ENCODE data around the gene DACH1.
"Not testable (repeated sequence)": the region's sequence is repeated elsewhere in the genome, so short reads cannot be mapped to it uniquely, and the experiment has no call there.

DACH1 gene

DNA sequence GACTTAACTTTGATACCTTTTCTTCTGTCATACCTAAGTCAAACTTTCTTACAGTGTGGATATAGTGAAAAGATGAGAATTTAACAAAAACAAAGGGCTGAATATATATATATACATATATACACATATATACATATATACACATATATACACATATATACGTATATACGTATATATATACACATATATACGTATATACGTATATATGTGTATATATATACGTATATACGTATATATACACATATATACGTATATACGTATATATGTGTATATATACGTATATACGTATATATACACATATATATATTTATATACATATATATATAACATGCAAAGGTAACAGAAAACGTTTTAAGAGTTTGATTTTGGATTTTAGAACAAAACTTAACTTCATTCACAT, 88.0 kb downstream of the DACH1 start:
- DNase-seq (ENCODE audit: low read depth in 2 of 2) = not testable (repeated sequence)

DNA sequence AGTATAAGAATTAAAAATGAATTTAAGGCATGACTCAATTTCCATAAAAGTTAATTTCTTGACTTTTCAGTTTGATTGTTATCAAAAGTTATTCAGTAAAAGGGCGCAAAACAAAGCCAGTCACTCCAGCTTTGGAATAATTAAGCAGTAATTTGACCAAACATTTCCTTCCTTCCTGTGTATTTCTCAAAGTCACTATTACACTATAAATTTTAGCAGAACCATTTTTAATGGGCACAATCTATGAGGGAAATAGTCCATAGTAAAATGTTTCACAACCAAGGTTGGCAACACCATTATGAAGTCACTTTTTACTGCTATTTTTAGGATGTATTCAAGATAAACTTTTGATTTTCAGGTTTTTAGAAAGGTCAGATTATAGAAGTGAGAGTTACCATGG, 91.0 kb downstream of the DACH1 start:
- DNase-seq (ENCODE audit: low read depth in 2 of 2) = no peak

DNA sequence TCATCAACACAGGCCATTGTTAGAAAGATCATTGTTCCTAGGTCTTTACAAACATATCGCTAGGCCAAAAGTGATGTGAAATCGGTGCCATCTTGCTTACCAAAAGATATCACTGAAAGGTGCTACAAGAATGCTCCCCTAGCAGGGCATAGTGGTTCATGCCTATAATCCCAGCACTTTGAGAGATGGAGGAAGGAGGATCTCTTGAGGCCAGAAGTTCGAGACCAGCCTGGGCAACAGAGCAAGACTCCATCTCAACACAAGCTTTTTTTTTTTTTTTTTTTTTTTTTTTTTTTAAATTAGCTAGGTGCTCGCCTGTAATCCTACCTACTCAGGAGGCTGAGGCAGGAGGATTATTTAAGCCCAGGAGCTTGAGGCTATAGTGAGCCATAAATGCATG, 92.1 kb downstream of the DACH1 start:
- no peak for DNase-seq (ENCODE audit: low read depth in 2 of 2)

DNA sequence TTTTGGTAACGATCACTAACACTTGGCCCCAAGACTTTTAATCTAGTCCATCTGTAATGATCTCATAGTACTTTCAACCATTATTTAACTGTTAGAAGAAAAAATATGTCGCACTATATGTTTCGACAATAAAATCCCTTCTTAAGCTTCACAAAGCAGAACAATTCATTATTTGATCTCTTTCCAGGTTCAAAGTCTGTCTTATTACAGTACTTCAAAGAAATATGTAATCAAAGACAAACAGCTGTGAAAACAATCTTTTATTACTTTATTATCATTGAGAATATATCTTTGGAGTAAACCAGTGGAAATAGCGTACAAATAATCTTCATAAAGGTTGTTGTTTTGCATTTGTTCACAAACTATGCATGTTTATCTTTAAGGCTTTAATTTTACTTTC, 93.5 kb downstream of the DACH1 start:
- no peak for DNase-seq (ENCODE audit: low read depth in 2 of 2)

DNA sequence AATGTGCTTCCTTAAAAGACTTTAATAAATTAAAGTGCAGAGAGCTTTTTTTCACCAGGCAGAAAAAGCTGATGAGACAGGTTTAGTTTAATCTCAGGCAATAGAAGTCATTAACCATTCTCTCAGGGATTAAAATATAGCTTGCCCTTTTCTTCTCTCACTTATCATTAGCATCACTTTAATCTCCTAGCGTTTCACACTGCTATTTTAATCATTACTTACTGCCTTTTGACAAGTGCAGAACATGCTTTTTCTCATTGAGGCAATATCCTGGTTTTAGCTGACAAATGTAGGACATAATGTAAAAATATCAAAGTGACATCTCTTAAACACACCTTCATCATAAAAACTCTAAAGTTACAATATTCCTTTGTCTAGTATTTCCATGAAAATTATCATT, 94.6 kb downstream of the DACH1 start:
- DNase-seq (ENCODE audit: low read depth in 2 of 2) = no peak

DNA sequence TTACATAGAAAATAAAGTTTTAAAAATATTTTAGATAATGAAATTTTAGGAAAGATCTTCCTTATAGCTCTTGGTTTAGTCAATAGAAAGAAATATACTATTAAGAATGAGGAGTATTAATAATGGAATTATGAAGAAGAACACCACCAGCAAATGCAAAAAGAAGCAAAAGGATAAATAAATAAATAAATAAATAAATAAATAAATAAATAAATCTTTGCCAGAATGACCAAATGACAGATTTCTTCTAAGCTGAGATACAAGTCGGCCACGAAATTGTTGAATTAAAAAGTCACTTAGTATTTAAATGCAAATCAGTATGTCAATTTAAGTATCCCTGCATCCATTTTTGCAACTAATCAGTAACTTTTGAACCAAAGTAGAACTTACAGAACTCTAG, 95.9 kb downstream of the DACH1 start:
- DNase-seq (ENCODE audit: low read depth in 2 of 2) = no peak

DNA sequence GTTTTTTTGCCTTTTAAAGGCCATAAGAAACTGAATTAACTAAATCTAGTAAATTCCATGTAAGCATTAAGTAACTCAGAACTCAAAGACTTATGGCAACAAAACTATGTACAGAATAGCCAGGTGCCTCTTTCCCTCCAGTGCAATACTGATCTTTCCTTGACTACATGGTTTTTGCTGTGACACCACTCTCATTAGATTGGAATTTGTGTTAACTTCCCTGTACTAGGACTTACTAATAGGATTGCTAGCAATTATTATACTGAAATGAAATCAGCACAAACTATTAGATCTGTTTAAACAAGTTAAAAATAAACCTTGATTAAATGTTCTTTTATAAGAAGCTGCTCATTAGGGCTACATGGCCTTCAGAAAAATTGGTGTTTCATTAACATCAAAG, 96.3 kb downstream of the DACH1 start:
- no peak for DNase-seq (ENCODE audit: low read depth in 2 of 2)

DNA sequence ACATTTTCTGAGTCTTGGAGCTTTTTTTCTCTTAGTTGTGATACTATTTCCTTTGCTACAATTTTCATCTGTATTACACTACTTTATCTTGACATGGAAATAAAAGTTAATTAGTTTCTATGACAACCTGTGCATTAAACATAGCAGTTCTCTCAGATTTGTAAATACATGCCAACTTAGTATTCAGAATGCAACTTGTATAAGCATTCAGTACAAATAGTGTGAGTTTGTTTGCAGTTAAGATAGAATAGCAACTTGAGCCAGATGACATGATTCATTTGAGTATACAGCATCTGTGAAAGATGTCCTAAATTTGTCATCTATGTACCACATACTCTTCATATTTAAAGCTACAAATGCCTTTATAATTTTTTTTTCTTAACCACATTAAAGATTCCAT, 98.1 kb downstream of the DACH1 start:
- no peak for DNase-seq (ENCODE audit: low read depth in 2 of 2)

DNA sequence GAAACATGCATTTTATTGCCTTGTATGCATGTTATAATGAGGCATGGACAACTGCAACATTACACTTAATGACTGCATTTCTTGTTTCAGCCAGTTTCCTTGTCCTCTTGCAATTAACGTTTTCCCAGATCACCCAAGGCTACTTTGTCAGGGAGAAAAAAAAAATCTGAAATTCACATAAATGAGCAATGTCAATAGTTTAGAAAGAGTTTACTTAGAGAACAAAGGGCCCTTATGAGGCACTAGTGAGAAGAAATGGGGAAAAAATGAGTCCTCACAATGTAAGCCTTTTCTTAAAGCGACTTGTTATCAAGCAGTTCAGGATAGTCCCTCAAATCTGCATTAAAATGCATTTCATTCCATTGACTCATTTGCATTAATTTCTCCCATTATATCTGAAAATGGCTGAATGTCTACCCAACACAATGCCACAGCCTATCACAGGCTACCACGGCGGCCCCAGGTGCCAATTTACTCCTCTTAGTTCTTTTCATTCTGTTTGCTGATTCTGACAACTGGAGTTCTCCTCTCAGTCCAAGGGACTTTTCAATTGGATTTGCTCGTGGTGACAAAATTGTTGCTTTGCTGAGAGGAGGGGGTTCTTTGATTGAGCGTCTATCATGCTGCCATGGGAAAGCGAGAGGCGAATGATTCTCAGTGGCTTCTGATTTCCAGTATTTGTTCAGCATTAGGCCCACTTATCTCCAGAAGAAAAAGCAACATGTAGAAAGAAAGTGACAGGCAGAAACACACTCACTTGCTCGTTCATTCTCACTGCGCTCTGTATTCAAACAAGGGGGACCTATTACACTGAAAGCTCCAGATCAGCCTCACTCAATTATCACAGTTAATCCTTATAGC, 107.1 kb downstream of the DACH1 start:
- DNase-seq (ENCODE audit: low read depth in 2 of 2) = no peak

DNA sequence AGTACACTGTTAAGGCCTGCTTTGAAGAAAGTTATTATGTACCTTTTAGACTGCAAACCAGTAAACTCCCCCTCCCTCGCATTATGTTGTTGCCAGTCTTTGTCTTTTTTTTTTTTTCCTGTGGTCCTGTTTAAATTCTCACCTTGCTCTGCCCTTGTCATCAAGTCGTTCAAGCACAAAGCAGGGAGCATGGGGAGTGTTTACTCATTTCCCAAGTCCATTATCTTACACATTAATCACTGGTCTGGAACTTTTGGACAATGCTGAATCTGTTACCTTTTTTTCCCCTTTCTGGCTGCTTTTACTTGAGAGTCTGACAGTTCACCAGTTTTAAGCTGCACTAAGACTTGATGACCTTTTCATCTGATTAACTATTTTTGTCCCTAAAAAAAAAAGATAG, 108.2 kb downstream of the DACH1 start:
- no peak for DNase-seq (ENCODE audit: low read depth in 2 of 2)

DNA sequence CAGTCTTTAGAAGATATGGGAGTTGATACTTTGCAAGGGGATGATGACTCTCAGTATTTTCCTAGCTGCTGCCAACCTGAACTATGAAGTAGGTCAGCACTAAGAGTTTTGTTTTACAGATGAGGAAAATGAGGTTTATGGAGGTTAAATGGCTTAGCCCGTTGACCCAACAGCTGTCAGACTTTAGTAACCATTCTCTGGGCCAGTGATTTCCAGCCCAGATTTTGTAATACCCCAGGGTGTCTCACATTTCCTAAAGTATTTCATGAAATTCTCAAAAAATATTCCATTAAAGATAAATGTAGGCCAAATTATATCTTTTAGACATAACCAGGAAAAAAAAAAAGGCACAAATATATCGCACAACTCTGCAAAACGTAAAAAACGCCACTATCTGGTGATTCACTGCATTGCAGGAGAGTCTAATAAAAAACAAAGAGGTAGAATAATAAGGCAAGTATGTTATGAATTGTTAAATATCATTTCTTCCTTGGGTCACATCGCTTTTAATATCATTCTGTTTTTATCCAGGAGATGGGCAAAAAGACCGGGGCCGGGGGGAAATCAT, 112.5 kb downstream of the DACH1 start:
- no peak for DNase-seq (ENCODE audit: low read depth in 2 of 2)

DNA sequence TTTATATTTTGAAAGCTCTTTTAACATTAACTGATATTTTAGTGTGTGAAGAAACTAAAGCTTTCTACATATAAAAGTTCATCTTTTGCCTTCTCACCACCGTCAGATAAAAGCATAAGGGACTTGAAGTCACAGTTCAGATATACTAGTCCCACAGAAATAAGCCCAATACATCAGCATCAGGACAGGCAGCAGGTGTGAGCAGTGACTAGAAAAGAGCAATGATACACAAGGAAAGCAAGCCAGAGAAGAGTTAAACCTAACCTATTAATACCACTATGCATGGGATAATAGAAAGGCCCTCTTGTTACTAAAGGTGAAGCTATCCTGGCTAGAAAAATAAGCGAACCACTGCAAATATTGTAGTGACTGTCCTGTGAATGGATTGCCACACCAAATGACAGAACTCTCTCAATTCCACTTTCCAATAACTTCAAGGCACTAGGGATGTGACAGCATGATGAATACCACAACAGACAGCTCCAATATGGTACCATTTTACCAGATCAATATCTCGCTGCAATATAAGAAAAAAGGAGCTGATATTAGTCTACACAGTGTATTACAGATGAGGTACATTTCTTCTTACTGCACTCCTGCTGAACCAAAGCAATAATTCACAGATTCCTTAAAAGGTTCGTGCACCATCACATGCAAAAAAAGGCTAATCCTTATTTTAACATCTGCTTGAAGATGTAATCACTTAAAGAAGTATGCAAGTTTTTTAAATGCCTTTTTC, 114.1 kb downstream of the DACH1 start:
- DNase-seq (ENCODE audit: low read depth in 2 of 2) = no peak

DNA sequence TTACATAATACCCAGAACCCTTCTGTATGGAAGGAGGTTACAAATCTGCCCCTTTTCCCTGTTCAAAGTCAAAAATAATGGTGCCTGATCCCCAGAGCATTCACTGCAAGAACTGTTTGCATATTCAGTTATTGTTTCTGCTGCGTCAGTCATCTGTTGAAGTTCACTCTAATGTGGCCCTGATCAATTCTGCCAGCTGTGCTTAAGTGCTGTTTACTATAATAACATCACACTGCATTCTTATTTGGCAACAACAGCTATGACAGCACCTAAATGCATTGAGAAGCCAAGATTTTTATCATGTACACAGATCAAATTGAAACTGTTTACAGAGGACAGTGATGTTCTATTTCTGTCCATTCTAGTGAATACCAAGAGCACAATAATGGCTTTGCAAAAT, 115.9 kb downstream of the DACH1 start:
- DNase-seq (ENCODE audit: low read depth in 2 of 2) = no peak

DNA sequence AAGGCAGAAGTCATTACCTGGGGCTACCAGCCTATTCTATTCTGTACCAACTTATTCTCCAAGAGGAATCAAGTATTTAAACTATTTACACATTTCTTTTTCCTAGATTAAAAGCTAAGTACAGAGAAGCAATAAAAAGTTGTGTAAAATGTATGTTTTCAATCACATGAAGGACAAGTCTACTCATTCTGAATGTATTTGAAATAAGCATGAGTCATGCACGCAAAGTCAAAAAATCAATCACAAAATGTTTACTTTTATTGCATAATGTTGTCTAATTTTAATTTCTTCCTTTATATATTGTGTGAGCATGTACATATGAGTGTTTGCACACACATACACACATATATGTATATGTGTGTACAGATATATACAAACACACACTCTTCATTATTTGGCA, 136.7 kb downstream of the DACH1 start:
- no peak for DNase-seq (ENCODE audit: low read depth in 2 of 2)

DNA sequence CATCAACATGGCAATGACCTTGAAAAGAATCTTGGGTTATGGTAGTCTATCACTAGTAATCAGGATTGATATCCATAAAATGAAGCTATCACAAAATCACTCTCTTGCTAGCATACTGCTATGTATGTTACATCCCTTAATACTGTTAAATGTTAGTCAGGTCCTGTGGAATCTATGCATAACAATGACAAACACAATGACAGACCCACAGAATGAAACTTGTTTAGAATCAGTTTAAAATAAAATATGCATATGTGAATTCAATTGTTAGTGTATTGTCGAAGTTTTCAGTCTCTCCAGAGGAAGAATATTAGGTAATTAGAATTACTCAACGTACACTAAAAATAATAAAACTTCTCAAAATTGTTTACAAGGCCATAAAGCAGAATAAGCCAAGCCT, 137.6 kb downstream of the DACH1 start:
- no peak for DNase-seq (ENCODE audit: low read depth in 2 of 2)

DNA sequence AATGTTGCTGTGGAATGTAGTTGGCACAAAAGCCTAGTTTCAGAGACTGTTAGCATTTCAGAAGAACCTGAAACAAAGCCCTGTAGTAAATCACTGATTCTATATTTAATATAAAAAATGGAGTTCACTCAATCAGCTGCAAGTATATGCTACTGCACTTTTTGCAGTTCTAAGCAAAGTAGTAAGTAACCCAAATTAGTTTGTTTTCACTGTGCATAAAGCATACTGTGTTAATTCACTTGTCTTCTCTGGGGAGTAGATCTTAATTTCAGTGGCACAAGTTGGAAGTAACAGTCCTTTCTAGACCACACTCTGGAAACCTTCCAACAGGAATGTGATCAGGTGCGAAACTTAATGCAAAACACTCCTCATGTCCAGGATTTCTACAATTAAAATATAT, 139.3 kb downstream of the DACH1 start:
- DNase-seq (ENCODE audit: low read depth in 2 of 2) = no peak

DNA sequence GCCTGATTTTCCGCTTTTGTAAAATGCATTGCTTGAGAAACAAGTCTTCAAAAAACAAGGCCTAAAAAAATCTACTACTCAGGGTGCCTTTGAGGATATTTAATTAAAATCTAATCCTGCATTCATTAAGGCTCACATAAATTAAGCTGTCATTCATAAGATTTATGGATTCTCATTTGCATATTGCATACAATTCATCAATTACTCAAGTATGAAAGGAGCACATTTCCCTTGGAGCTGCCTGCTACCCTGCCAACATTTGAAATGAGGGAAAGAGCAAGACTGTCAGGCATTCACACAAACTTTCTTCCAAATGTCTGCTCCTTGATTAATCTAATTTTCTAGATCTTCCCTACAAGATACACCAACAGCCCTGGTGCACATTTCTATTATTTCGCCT, 140.0 kb downstream of the DACH1 start:
- no peak for DNase-seq (ENCODE audit: low read depth in 2 of 2)

DNA sequence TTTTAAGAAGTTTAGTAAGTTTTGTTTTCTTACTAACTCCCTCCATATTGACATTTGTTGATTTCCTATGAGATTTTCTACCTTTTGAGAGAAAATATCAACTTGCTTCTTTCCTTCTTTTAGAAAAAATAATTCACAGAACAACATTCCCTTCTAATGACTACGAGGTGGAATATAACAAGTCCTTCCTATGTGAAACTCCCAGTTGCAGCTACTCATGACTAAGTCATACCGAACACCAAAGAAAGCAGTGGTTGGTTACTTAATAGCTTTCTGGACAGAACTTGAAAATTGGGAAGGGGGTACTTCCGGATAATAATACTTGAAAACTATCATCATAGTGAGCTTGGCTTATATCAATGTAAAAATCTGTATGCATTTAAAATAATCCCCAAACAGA, 144.8 kb downstream of the DACH1 start:
- DNase-seq (ENCODE audit: low read depth in 2 of 2) = no peak

DNA sequence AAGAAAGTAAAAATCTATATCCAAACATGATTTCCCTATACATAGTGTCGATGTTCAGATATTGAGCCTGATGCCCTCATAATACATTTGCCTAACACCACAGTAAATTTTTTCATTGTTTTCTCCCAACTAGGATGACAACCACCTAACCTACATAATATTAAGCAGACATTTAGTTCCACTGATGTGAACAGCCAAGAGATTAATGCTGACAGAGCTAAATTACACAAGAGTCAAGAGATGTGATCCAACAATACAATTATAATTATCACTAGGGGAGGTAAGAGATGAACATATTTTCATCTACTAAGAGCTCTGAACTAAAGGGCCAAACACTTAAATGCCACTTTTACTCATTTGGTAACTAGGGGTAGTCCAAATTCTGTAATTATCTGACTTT, 145.9 kb downstream of the DACH1 start:
- DNase-seq (ENCODE audit: low read depth in 2 of 2) = no peak

DNA sequence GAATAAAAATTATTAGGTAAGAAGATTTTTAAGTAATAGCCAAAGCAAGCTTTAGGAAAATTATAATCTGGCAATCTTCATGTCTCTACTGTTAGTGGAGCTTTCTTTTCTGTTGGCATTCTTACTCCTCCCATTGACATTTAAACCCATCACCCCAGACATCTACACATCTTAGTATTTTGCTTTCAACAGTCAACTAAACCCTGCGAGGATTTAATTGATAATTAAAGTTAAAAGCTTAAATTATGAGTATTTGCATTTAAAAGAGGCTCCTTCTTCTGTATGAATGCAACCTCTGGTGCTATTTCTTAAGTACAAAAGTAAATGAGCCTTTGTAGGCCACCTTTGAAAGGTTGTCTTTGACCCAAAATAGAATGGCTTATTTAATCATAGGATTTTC, 148.1 kb downstream of the DACH1 start:
- no peak for DNase-seq (ENCODE audit: low read depth in 2 of 2)

DNA sequence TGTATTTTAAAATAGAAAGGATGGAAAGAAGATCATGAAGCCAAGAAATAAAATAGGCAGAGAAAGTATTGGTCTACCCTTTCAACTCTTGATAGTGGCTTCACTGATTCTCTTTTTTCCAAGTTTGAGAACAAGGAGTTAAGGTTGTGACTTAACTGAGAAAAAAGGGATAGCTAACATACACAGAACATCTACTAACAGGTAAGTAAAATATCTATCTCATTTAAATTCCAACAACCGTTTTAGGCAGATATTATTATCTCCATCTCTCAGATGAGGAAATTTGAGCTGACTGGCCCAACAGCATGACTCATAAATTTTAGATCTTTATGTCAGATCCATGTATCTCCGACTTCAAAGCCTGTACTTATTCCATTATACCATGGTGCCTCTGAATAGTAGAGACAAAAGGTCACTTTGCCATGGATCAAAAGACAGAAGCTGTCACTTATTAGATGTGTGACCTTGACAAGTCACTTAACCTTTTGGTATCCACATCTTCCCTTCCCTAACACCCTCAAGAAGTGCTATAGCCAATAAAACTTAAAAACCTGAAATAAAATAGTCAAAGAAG, 152.1 kb downstream of the DACH1 start:
- no peak for DNase-seq (ENCODE audit: low read depth in 2 of 2)

DNA sequence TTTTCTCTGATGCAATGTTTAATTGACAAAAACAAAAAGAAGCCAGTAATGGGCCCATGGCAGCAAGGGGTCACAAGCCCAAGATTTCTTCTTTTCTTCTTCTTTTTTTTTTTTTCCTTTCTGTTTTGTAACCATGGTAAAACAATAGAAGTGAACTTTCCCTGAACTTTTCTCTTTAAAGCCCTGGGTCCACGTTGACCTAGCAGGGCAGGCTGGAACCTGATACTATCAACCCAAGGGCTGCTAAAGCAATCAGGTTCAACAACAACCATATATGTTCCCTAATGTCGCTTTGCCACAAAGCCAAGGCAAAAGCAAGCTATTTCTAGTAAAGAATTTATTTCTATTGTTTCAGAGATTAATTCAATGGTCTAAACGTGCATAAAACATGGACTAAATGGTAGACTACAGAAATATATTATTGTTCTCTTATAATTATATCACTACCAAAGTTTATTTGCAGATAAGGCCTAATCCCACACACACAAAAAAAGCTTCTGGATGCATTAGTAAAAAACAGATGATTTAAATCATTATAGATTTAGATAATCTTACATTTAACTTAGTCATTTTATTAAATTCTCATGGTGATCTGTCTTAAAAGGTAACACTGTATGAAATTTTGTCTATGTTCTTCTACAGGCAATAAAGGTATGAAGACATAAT, 153.9 kb downstream of the DACH1 start:
- no peak for DNase-seq (ENCODE audit: low read depth in 2 of 2)

All from fibroblast of skin of left quadriceps (primary cell).